ENCODE results near the gene KIF18A.
"Not testable (repeated sequence)": the region's sequence is repeated elsewhere in the genome, so short reads cannot be mapped to it uniquely, and the experiment has no call there.

DNA sequence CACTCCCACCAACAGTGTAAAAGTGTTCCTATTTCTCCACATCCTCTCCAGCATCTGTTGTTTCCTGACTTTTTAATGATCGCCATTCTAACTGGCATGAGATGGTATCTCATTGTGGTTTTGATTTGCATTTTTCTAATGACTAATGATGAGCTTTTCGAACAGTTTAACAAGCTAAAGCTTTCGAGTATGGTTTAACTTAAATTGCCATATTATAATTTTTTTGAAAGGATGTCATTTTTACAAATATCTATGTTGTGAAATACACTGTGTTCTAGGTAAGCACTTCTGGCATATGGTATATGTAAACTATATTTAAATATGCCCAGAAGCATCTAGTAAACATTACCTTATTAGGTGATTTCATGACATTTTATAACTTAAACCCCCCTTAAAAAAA lies 20.3 kb downstream of the KIF18A start:
- TF ChIP-seq, protein P1, sequence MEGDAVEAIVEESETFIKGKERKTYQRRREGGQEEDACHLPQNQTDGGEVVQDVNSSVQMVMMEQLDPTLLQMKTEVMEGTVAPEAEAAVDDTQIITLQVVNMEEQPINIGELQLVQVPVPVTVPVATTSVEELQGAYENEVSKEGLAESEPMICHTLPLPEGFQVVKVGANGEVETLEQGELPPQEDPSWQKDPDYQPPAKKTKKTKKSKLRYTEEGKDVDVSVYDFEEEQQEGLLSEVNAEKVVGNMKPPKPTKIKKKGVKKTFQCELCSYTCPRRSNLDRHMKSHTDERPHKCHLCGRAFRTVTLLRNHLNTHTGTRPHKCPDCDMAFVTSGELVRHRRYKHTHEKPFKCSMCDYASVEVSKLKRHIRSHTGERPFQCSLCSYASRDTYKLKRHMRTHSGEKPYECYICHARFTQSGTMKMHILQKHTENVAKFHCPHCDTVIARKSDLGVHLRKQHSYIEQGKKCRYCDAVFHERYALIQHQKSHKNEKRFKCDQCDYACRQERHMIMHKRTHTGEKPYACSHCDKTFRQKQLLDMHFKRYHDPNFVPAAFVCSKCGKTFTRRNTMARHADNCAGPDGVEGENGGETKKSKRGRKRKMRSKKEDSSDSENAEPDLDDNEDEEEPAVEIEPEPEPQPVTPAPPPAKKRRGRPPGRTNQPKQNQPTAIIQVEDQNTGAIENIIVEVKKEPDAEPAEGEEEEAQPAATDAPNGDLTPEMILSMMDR (IDR thresholded peaks at IDR 0.05) = not testable (repeated sequence)
- TF ChIP-seq POLR2A (IDR thresholded peaks at IDR 0.05) = not testable (repeated sequence)
